ENCODE measurements around the gene TARBP1.

- TF ChIP-seq CTCF (IDR thresholded peaks at IDR 0.05; ENCODE audit: insufficient read depth, low read length) (no peak), POLR2AphosphoS5 (IDR thresholded peaks at IDR 0.05; ENCODE audit: low read depth) (no peak)
Measured at GRCh38 chr1:234505769-234506102, 26.8 kb upstream of the TARBP1 start.

All from HL-60 (cell line).